Osteoblast (primary cell): ENCODE results near the gene PSMF1. TPM values are rescaled to one million over a fixed set of nuclear protein-coding genes. Genes with fewer than 3 reads are reported as not detected.

Source experiments
- DNase-seq: peaks from one replicate; pipeline ENCODE4 v3.0.0; 2011; ENCODE audit warnings: low spot score, mixed read lengths; ENCODE audit not compliant: insufficient read length; ENCODE audit errors: missing footprints
- H2AFZ ChIP-seq: 2 replicates; pipeline ENCODE4 v1.6.0; 2011; ENCODE audit warnings: mild to moderate bottlenecking, low read length
- H3K27ac ChIP-seq: 2 replicates; pipeline ENCODE4 v1.5.1; 2011; ENCODE audit warnings: mild to moderate bottlenecking, low read depth, low read length, moderate library complexity
- H3K27me3 ChIP-seq: 2 replicates; pipeline ENCODE4 v1.6.0; 2012; ENCODE audit warnings: mild to moderate bottlenecking, control low read depth, inconsistent platforms, low read length, moderate library complexity; ENCODE audit not compliant: insufficient read depth
- H3K36me3 ChIP-seq: 2 replicates; pipeline ENCODE4 v1.5.1; 2011; ENCODE audit warnings: mild to moderate bottlenecking, low read length, control low read depth, moderate library complexity; ENCODE audit not compliant: insufficient read depth
- H3K4me1 ChIP-seq: 2 replicates; pipeline ENCODE4 v1.5.1; 2011; ENCODE audit warnings: mild to moderate bottlenecking, low read length, control low read depth, moderate library complexity; ENCODE audit not compliant: insufficient read depth
- H3K4me2 ChIP-seq: 2 replicates; pipeline ENCODE4 v1.6.0; 2011; ENCODE audit warnings: mild to moderate bottlenecking, low read length; ENCODE audit not compliant: insufficient read depth
- H3K4me3 ChIP-seq: fragments of 200-600 bp; sonication (generic); 3 replicates; pipeline ENCODE4 v1.5.1; 2012; ENCODE audit warnings: mild to moderate bottlenecking, low read length, inconsistent platforms; ENCODE audit not compliant: insufficient read depth
- H3K79me2 ChIP-seq: 2 replicates; pipeline ENCODE4 v1.6.0; 2012; ENCODE audit warnings: mild to moderate bottlenecking, low read length, control low read depth, inconsistent platforms; ENCODE audit not compliant: insufficient read depth
- H3K9me3 ChIP-seq: 2 replicates; pipeline ENCODE4 v1.5.1; 2011; ENCODE audit warnings: low read depth, low read length, control low read depth
- H4K20me1 ChIP-seq: 2 replicates; pipeline ENCODE4 v1.6.0; 2012; ENCODE audit warnings: mild to moderate bottlenecking, low read length, control low read depth; ENCODE audit not compliant: insufficient read depth
- total RNA-seq: library from RNA; depleted of rRNA; stranded (reverse); fragments of >200 nt; gene quantifications from 2 replicates; pipeline ENCODE4 v1.2.3, GENCODE V29; 2012
- TF ChIP-seq, protein P1 (sequence below): IDR thresholded peaks from 2 replicates; pipeline ENCODE4 v1.5.1; 2011; ENCODE audit warnings: mild to moderate bottlenecking, low read depth, low read length, moderate library complexity; ENCODE audit errors: extremely low read depth

The PSMF1 gene
- total RNA-seq, 1 donor: 61.2 TPM

DNA sequence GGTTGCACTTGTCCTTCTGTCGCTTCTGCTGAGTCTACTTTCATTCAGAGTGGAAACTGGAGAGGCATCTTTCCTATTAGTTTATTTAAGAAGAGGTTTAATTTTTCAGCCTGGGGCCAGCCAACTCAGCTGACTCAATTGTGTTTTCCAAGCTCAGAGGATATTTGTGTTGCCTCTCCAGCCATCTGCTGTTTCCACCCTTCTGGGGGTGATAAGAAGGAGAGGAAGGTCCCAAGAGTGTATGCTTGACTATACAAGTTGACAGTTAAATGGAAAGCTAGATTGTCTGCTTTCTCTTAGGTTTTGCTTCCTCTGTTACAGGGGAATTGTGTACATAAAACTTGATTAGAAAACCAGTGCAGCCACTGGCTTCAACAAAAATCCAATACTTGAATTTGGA, 3.0 kb downstream of the PSMF1 start:
- peaks cover 47% of the 10 kb centered on the region for H4K20me1 ChIP-seq
- no peak for DNase-seq
- H3K27me3 ChIP-seq: no peaks in the 10 kb centered on the region
- no peak overlapping the region for H3K27ac ChIP-seq
- H3K36me3 ChIP-seq: peaks cover 16% of the 10 kb centered on the region
- H3K79me2 ChIP-seq: peaks cover 76% of the 10 kb centered on the region
- no peak overlapping the region for H2AFZ ChIP-seq
- H3K4me1 ChIP-seq: peaks cover 40% of the 10 kb centered on the region
- H3K9me3 ChIP-seq: no peaks in the 10 kb centered on the region
- H3K4me3 ChIP-seq: no peak overlapping the region
- H3K4me2 ChIP-seq: peak overlapping the region; percentile 75
- TF ChIP-seq, protein P1, sequence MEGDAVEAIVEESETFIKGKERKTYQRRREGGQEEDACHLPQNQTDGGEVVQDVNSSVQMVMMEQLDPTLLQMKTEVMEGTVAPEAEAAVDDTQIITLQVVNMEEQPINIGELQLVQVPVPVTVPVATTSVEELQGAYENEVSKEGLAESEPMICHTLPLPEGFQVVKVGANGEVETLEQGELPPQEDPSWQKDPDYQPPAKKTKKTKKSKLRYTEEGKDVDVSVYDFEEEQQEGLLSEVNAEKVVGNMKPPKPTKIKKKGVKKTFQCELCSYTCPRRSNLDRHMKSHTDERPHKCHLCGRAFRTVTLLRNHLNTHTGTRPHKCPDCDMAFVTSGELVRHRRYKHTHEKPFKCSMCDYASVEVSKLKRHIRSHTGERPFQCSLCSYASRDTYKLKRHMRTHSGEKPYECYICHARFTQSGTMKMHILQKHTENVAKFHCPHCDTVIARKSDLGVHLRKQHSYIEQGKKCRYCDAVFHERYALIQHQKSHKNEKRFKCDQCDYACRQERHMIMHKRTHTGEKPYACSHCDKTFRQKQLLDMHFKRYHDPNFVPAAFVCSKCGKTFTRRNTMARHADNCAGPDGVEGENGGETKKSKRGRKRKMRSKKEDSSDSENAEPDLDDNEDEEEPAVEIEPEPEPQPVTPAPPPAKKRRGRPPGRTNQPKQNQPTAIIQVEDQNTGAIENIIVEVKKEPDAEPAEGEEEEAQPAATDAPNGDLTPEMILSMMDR: no peak

DNA sequence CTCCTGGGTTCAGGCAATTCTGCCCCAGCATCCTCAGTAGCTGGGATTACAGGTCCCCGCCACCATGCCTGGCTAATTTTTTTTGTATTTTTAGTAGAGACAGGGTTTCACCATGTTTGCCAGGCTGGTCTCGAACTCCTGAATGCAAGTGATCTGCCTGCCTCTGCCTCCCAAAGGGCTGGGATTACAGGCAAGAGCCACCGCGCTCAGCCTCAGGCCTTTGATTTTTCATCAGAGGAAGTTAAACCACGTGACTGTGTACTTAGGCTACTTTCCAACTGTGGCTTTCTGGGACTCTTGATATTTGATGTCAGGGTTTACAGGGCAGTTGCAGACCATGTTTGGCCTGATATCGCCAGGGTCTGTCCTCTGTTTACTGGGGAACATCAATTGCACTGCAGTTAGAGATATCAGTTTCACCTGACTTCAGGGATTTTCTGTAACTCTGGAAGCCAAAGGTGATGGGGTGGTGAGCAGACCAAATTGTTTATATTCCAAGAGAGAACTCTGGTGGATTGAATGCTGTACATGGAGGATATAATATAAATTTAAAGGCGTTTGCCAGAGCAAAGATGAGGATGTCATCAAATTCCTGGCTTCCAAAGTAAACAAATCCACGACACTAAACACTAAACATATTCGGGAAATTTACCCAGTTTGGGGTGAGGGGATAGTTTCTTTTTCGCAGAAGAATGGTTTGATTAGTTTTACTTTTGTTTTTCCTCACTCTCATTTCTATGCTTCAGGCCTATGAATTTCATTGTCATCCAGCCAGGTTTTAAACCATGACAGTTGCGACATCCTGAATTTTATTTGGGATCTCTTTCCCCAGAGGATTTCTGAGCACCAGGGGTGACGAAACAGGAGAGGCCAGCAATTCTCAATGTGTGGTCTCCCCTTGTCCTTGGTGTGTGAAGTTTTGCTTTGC, 4.2 kb downstream of the PSMF1 start:
- H4K20me1 ChIP-seq: peaks cover 49% of the 10 kb centered on the region
- no peaks in the 10 kb centered on the region for H3K9me3 ChIP-seq
- peak overlapping the region; percentile 22 for H3K27ac ChIP-seq
- peak overlapping the region; percentile 49 for H3K4me3 ChIP-seq
- no peak for DNase-seq
- H2AFZ ChIP-seq: no peak overlapping the region
- peak overlapping the region; percentile 75 for H3K4me2 ChIP-seq
- H3K36me3 ChIP-seq: peaks cover 26% of the 10 kb centered on the region
- TF ChIP-seq, protein P1: no peak
- peaks cover 40% of the 10 kb centered on the region for H3K4me1 ChIP-seq
- peaks cover 76% of the 10 kb centered on the region for H3K79me2 ChIP-seq
- no peaks in the 10 kb centered on the region for H3K27me3 ChIP-seq

DNA sequence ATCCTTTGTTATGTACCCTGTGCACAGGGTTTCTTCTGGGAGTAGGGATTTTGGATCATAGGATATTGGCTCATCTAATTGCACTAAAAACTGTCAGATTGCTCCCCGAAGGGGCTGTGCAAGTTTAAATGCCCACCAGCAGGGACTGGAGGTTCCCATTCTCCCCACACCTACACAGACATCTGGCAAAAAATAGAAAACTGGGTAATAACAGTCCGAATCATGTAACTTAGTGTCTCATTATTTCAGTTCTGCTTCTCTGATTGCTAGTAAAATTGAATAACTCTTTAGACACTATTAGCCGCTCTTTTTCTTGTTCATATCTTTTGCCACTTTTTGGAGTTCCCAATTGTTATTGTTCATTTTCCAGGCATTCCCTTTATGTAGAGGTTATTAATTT, 5.3 kb downstream of the PSMF1 start:
- Histone ChIP-seq H2AFZ (no peak overlapping the region), H3K27ac (no peak overlapping the region), H3K4me2 (no peak overlapping the region), H3K36me3 (peaks cover 36% of the 10 kb centered on the region), H4K20me1 (peaks cover 49% of the 10 kb centered on the region), H3K9me3 (no peaks in the 10 kb centered on the region), H3K4me3 (no peak overlapping the region), H3K79me2 (peaks cover 71% of the 10 kb centered on the region), H3K4me1 (peaks cover 36% of the 10 kb centered on the region), H3K27me3 (no peaks in the 10 kb centered on the region)
- TF ChIP-seq, protein P1: no peak
- no peak for DNase-seq

DNA sequence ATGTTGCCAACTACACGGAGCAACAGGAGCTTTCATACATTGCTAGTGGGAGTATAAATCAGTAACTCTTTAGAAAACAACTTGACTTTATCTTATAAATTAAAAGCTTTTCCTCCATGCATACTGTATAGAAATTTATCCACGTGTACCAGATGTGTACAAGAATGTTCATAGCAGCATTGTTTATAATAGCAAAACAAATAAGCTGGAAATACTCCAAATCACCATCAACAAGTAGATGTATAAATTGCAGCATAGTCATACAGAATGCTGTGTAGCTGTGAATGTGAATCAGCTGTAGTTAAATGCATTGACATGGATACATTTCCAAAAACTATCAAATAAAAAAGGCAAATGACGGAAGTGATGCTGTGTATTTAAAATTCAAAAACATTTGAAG, 6.0 kb downstream of the PSMF1 start:
- Histone ChIP-seq H3K27me3 (no peaks in the 10 kb centered on the region), H3K79me2 (peaks cover 63% of the 10 kb centered on the region), H3K9me3 (no peaks in the 10 kb centered on the region), H3K27ac (no peak overlapping the region), H4K20me1 (peaks cover 46% of the 10 kb centered on the region), H3K36me3 (peaks cover 41% of the 10 kb centered on the region), H3K4me1 (peaks cover 32% of the 10 kb centered on the region), H3K4me2 (no peak overlapping the region), H3K4me3 (no peak overlapping the region), H2AFZ (no peak overlapping the region)
- no peak for DNase-seq
- TF ChIP-seq, protein P1: no peak
